GM23248 (cell line): ENCODE results near the gene FAM20B. TPM values are rescaled to one million over a fixed set of nuclear protein-coding genes. Genes with fewer than 3 reads are reported as not detected.

Experiments
- DNase-seq: peaks from one replicate; pipeline ENCODE4 v3.0.0-alpha.2; 2015
- H2AFZ ChIP-seq: fragments of 200-600 bp; sonication (generic); 2 replicates; pipeline ENCODE4 v1.6.1; 2016; ENCODE audit warnings: antibody characterized with exemption
- H3F3A ChIP-seq: fragments of 200-600 bp; sonication (generic); 2 replicates; pipeline ENCODE4 v1.6.1; 2016; ENCODE audit warnings: mild to moderate bottlenecking, antibody characterized with exemption, mixed run types; ENCODE audit not compliant: insufficient read depth
- H3K27ac ChIP-seq: fragments of 200-600 bp; sonication (generic); 2 replicates; pipeline ENCODE4 v1.5.1; 2016; ENCODE audit warnings: mild to moderate bottlenecking
- H3K27me3 ChIP-seq: fragments of 200-600 bp; sonication (generic); replicated peaks from 2 replicates; pipeline ENCODE4 v1.6.1; 2016; ENCODE audit warnings: mild to moderate bottlenecking; ENCODE audit not compliant: insufficient read depth
- H3K36me3 ChIP-seq: fragments of 200-600 bp; sonication (generic); 2 replicates; pipeline ENCODE4 v1.6.1; 2016; ENCODE audit warnings: low read depth, mild to moderate bottlenecking
- H3K4me1 ChIP-seq: fragments of 200-600 bp; sonication (generic); 2 replicates; pipeline ENCODE4 v1.6.1; 2016; ENCODE audit warnings: mild to moderate bottlenecking; ENCODE audit not compliant: insufficient read depth
- H3K4me2 ChIP-seq: fragments of 200-600 bp; sonication (generic); one replicate; pipeline ENCODE4 v1.6.1; 2016; ENCODE audit warnings: mild to moderate bottlenecking; ENCODE audit not compliant: unreplicated experiment
- H3K4me3 ChIP-seq: fragments of 200-600 bp; sonication (generic); 2 replicates; pipeline ENCODE4 v1.5.1; 2016; ENCODE audit warnings: mild to moderate bottlenecking
- H3K79me2 ChIP-seq: fragments of 200-600 bp; sonication (generic); 2 replicates; pipeline ENCODE4 v1.6.1; 2016; ENCODE audit warnings: mild to moderate bottlenecking; ENCODE audit not compliant: insufficient read depth
- H3K9ac ChIP-seq: fragments of 200-600 bp; sonication (generic); 2 replicates; pipeline ENCODE4 v1.6.1; 2016; ENCODE audit warnings: mild to moderate bottlenecking
- H3K9me2 ChIP-seq: fragments of 200-600 bp; sonication (generic); 2 replicates; pipeline ENCODE4 v1.6.1; 2016; ENCODE audit warnings: mixed run types, mild to moderate bottlenecking, moderate library complexity; ENCODE audit not compliant: insufficient read depth
- H3K9me3 ChIP-seq: fragments of 200-600 bp; sonication (generic); one replicate; pipeline ENCODE4 v1.6.1; 2017; ENCODE audit warnings: low read depth
- H4K20me1 ChIP-seq: fragments of 200-600 bp; sonication (generic); 2 replicates; pipeline ENCODE4 v1.6.0; 2016; ENCODE audit not compliant: insufficient read depth
- EZH2 ChIP-seq: fragments of 200-600 bp; sonication (generic); IDR thresholded peaks from 2 replicates; pipeline ENCODE4 v1.6.1; 2018; ENCODE audit warnings: antibody characterized with exemption, mild to moderate bottlenecking; ENCODE audit not compliant: insufficient read depth, poor library complexity, severe bottlenecking
- EZH2phosphoT487 ChIP-seq: fragments of 200-600 bp; sonication (generic); IDR thresholded peaks from 2 replicates; pipeline ENCODE4 v1.6.1; 2018; ENCODE audit warnings: antibody characterized with exemption, moderate library complexity, mild to moderate bottlenecking, low read depth; ENCODE audit not compliant: insufficient read depth
- WGBS, 2 experiments: methylation state at CpG; one replicate each; pipeline ENCODE4 v1.1.6; 2015 to 2017; ENCODE audit warnings: low lambda C conversion rate in 2 of 2, low coverage in 1 of 2; ENCODE audit errors: missing lambda C conversion rate in 2 of 2; 5-methylcytosine and 5-hydroxymethylcytosine counted together
- in situ Hi-C: fragments of 300-500 bp; cut with MboI; formaldehyde crosslinking; loops from 2 replicates; pipeline ENCODE4 v1.15.0; 2020
- polyA plus RNA-seq: library from polyadenylated mRNA; unstranded; fragments of >200 nt; fragmentation: Nextera tagmentation; extraction: Ambion mirVana; gene quantifications from 2 replicates; pipeline ENCODE4 v1.2.1, GENCODE V29; 2016
- total RNA-seq: library from RNA; depleted of rRNA; stranded (reverse); fragments of >200 nt; shearing (Covaris generic); gene quantifications from 2 replicates; pipeline ENCODE4 v1.2.3, GENCODE V29; 2014

The FAM20B gene
- total and polyA plus RNA-seq, 2 experiments from 2014 or later = 10.6 to 34.9 TPM

GRCh38 chr1:179099891-179100290, 74.2 kb downstream of the FAM20B start:
- no peak for DNase-seq
- TF ChIP-seq EZH2 = no peak
- TF ChIP-seq EZH2phosphoT487 = no peak
- in situ Hi-C loops = loop anchor here (25.0 kb wide), 1 partner anchor 237 kb away; no protein-coding TSS in a partner anchor

GRCh38 chr1:179101566-179101965, 75.9 kb downstream of the FAM20B start:
- peaks cover 80% of the 10 kb centered on the region for H3K36me3 ChIP-seq
- in situ Hi-C loops = no loop called here

More at GRCh38 chr1:179099891-179100290, 74.2 kb downstream of the FAM20B start:
- H3K4me2 ChIP-seq = no peak overlapping the region
- no peak overlapping the region for H3K9ac ChIP-seq
- no peaks in the 10 kb centered on the region for H3K4me1 ChIP-seq
- H3K27me3 ChIP-seq = no peaks in the 10 kb centered on the region
- no peak overlapping the region for H3K27ac ChIP-seq
- H3K36me3 ChIP-seq = peaks cover 81% of the 10 kb centered on the region
- WGBS, 2 experiments = 90 to 91% methylated on average over 4 of the region's 4 CpGs
- no peak overlapping the region for H3K4me3 ChIP-seq
- no peaks in the 10 kb centered on the region for H4K20me1 ChIP-seq
- H3K9me3 ChIP-seq = no peaks in the 10 kb centered on the region
- H2AFZ ChIP-seq = no peak overlapping the region
- H3K79me2 ChIP-seq = peaks cover 68% of the 10 kb centered on the region
- peaks cover 77% of the 10 kb centered on the region for H3F3A ChIP-seq
- H3K9me2 ChIP-seq = no peaks in the 10 kb centered on the region

GRCh38 chr1:179103999-179104398, 78.3 kb downstream of the FAM20B start:
- Histone ChIP-seq H2AFZ (no peak overlapping the region), H3K9me2 (no peaks in the 10 kb centered on the region), H3K27ac (no peak overlapping the region), H3K27me3 (no peaks in the 10 kb centered on the region), H3K4me1 (no peaks in the 10 kb centered on the region), H3K79me2 (peaks cover 97% of the 10 kb centered on the region), H3K9me3 (no peaks in the 10 kb centered on the region), H3K36me3 (peaks cover 82% of the 10 kb centered on the region), H3F3A (peaks cover 63% of the 10 kb centered on the region), H3K4me3 (no peak overlapping the region), H3K4me2 (no peak overlapping the region), H3K9ac (no peak overlapping the region), H4K20me1 (no peaks in the 10 kb centered on the region)
- TF ChIP-seq EZH2 (no peak), EZH2phosphoT487 (no peak)
- DNase-seq = no peak
- in situ Hi-C loops = no loop called here
- 95 to 100% methylated on average over 1 of the region's 1 CpG for WGBS, 2 experiments

More at GRCh38 chr1:179101566-179101965, 75.9 kb downstream of the FAM20B start:
- TF ChIP-seq EZH2phosphoT487 (no peak), EZH2 (no peak)
- 91 to 95% methylated on average over 4 of the region's 4 CpGs for WGBS, 2 experiments
- Histone ChIP-seq H3K79me2 (peaks cover 82% of the 10 kb centered on the region), H3K4me2 (no peak overlapping the region), H4K20me1 (no peaks in the 10 kb centered on the region), H3K27ac (no peak overlapping the region), H3K4me1 (no peaks in the 10 kb centered on the region), H3K9me3 (no peaks in the 10 kb centered on the region), H3K9me2 (no peaks in the 10 kb centered on the region), H2AFZ (no peak overlapping the region), H3K27me3 (no peaks in the 10 kb centered on the region), H3K4me3 (no peak overlapping the region), H3K9ac (no peak overlapping the region), H3F3A (peaks cover 76% of the 10 kb centered on the region)
- peak; percentile 46 for DNase-seq

- H3K9ac ChIP-seq = no peak overlapping the region
- in situ Hi-C loops = no loop called here
- no peaks in the 10 kb centered on the region for H4K20me1 ChIP-seq
- TF ChIP-seq EZH2phosphoT487 (no peak), EZH2 (no peak)
- H3K27me3 ChIP-seq = no peaks in the 10 kb centered on the region
- H3F3A ChIP-seq = peaks cover 63% of the 10 kb centered on the region
- no peaks in the 10 kb centered on the region for H3K4me1 ChIP-seq
- no peaks in the 10 kb centered on the region for H3K9me3 ChIP-seq
- no peaks in the 10 kb centered on the region for H3K9me2 ChIP-seq
- 97 to 100% methylated on average over 3 of the region's 3 CpGs for WGBS, 2 experiments
- H3K4me3 ChIP-seq = no peak overlapping the region
- H2AFZ ChIP-seq = no peak overlapping the region
- peaks cover 82% of the 10 kb centered on the region for H3K36me3 ChIP-seq
- H3K27ac ChIP-seq = no peak overlapping the region
- DNase-seq = no peak
- H3K4me2 ChIP-seq = no peak overlapping the region
- H3K79me2 ChIP-seq = peaks cover 96% of the 10 kb centered on the region
These were observed 79.0 kb downstream of the FAM20B start for GRCh38 chr1:179104611-179105250.
